Daoy (cell line): ENCODE data around the gene WDR55. TPM values are rescaled to one million over a fixed set of nuclear protein-coding genes. Genes with fewer than 3 reads are reported as not detected.
"Not testable (repeated sequence)": the region's sequence is repeated elsewhere in the genome, so short reads cannot be mapped to it uniquely, and the experiment has no call there.

Experiments used
- DNase-seq: peaks from one replicate; pipeline ENCODE4 v3.0.0-alpha.2; 2015; ENCODE audit warnings: low read depth
- total RNA-seq: library from RNA; depleted of rRNA; stranded (reverse); fragments of >200 nt; shearing (Covaris generic); gene quantifications from 2 replicates; pipeline ENCODE4 v1.2.3, GENCODE V29; 2014; rRNA removed

WDR55 gene, protein sequence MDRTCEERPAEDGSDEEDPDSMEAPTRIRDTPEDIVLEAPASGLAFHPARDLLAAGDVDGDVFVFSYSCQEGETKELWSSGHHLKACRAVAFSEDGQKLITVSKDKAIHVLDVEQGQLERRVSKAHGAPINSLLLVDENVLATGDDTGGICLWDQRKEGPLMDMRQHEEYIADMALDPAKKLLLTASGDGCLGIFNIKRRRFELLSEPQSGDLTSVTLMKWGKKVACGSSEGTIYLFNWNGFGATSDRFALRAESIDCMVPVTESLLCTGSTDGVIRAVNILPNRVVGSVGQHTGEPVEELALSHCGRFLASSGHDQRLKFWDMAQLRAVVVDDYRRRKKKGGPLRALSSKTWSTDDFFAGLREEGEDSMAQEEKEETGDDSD
- 16.8 and 22.5 TPM in 2 replicates for total RNA-seq

DNA sequence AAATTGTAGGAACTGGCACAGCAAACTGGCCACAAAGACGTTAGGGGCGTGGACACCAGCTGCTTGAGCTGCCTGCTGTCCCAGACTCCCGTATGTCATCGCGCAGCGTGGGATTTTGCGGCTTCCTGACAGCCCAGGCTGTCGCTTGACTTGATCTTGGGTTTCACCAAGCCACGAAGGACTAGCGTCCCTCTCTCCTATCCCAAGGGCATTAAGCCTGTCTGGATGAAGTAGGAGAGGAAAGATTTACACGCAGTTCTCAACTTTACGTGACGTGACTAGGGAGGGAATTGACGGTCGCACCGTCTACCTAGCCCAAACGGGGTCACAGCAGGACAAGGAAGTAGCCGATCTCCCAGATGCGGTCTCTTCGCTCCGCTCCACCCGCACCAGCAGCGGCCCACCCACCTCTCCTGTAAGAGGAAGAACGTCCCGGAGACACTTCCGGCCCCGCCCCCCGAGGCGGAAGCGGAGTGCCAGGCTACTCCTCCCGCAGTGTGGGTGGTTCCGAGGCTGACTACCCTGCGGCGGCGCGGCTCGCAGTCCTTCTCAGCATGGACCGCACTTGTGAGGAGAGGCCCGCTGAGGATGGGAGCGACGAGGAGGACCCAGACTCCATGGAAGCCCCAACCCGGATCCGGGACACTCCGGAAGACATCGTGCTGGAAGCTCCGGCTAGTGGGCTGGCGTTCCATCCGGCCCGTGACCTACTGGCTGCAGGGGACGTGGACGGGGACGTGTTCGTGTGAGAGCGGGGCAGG is at the start of gene WDR55:
Gene WDR55 (plus strand): TSS at position 546 of the 761 bp plus-strand sequence. CDS start 9 bp downstream, at position 555.
- DNase-seq, result peak; percentile 97

DNA sequence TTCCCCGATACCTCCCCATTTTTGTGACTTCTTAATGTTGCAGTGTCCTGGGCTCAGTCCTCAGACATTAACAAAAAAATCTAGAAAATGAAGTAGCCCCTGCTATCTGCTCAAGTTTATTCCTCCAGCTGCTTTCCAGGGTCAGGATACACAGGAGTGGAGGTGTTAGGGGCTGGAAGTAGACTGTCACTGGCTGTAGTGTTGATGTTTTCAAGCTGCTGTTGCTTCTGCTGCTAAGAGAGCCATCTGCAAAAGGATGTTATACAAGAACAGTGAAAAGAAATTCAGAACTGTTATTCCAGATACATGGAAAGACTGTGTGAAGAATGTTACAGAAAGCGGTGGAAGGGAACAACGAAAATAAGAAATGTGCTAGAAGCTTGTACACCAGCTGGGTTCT is 42.4 kb upstream of the WDR55 start:
- DNase-seq, result no peak

DNA sequence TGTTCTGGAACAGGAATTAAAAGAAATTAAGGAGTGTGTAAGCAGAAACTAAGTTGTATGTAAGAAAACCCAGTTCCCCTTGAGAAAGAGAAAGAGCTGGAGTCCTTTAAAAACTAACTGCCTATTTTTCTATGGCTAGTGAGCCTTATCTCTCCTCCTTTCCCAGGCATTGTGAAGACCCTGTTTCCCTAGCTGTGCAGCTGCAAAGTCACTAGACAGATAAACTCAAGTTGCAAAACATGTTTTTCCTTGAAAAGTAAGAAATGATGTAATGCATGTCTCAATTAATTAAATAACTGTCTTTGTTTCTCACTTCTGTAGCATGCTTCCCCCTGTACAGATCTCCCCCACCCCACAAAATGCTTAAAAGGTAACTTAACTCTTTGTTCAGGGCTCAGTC is 41.6 kb upstream of the WDR55 start:
- not testable (repeated sequence) for DNase-seq

DNA sequence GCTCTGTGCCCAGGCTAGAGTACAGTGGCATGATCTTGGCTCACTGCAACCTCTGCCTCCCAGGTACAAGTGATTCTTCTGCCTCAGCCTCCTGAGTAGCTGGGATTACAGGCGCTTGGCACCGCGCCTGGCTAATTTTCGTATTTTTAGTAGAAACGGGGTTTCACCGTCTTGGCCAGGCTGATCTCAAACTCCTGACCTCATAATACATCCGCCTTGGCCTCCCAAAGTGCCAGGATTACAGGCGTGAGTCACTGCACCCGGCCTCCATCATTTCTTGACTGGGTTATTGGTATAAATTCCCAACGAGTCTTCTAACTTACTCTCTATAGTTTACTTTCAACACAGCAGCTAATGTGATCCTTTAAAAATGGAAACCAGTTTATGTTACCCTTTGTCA is 39.8 kb upstream of the WDR55 start:
- peak; percentile 74 for DNase-seq

DNA sequence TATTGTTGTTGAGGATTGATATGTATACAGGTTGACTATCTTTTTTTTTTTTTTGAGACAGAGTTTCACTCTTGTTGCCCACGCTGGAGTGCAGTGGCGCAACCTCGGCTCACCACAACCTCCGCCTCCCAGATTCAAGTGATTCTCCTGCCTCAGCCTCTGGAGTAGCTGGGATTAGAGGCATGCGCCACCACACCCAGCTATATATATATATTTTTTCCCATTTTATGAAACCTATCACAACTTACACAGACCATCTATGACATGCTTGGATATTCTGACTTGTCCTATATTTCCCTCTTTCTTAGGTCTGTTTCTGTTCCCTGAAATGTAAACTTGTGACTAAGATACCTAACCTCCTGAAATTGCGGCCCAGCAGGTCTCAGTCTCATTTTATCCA is 36.7 kb upstream of the WDR55 start:
- no peak for DNase-seq

DNA sequence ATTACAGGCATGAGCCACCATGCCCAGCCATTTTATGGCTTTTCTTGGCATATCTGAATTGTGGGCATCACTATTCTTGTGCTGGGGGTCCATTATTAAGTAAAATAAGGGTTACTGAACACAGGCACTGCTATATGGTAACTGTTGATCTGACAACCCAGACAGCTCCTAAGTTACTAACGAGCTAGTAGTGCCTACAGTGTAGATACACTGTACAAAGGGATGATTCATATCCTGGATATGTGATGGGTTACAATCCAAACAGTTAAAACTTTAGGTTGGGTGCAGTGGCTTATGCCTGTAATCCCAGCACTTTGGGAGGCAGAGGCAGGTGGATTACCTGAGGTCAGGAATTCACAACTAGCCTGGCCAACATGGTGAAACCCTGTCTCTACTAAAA is 36.0 kb upstream of the WDR55 start:
- peak; percentile 31 for DNase-seq

DNA sequence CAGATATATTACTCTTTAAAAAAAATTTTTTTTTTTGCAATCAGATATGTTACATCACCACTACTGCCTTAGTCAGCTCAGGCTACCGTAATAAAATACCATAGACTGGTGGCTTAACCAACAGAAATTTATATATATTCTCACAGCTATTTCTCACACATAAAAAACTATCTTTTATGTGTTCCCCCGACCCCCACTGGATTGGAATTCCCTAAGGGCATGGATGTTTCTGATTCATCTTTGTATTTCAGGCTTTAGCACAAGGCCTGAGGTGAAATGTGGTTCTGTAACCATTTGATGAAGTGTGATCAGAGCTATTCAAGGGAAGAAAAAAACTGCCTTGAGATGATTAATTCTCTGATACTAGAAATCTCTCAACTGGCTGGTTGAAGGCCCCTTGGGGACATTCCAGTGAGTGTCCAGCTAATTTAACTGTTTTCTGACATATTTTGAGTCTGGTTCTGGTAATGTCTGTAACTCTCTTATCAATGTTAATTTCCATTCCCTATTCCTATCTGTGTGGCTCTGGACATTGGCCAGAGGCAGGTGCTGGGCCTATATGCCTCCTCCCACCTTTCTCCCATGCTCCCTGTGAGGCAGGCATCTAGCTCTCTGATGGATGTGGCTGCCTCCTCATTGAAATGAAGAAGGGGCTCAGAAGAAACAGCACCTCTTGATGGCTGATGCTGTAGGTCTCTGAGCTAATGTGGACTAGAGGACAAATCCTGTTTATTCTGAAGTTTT is 34.2 kb upstream of the WDR55 start:
- no peak for DNase-seq

DNA sequence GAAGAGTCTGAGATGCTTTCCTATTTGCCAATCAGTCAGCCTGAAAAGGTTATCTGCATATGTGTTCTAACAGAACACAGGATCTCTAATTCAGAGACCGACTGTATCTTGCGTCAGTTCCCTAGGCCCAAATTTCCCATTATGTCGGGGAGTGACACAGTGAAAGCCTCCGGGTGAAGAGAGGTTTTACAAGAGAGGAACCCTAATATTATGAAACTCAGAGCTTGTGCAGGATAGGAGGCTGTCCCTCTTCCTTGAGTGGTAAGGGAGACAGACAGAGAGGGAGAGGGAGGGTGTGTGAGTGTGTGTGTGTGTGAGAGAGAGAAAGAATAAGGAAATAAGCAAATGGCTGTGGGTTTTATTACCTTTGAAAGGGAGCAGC is 33.7 kb upstream of the WDR55 start:
- DNase-seq, result no peak

DNA sequence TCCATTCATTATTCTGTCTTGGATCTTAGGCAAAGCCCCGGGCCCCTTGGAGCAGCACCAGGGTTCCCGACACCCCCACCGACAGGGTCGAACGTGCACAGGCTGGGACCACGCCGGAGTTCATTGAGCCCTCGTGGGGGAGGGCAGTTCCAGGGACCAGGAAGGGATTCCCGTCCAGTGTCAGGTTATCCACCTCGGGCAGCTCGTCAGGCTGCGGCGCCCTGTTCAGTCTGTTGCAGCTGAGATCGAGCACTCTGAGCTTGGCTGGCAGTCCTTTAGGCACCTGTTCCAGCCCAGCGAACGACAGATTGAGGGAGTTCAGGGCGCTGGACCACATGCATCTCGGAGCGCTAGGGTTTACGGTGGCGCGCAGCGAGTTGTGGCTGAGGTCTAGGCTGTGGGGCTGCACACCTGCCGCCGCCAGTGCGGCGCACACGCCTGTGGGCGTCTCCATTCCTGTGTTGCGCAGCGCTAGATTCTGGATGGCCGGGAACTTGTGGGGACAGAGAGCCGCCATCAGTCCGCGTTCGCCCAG is 32.8 kb upstream of the WDR55 start:
- DNase-seq, result no peak

DNA sequence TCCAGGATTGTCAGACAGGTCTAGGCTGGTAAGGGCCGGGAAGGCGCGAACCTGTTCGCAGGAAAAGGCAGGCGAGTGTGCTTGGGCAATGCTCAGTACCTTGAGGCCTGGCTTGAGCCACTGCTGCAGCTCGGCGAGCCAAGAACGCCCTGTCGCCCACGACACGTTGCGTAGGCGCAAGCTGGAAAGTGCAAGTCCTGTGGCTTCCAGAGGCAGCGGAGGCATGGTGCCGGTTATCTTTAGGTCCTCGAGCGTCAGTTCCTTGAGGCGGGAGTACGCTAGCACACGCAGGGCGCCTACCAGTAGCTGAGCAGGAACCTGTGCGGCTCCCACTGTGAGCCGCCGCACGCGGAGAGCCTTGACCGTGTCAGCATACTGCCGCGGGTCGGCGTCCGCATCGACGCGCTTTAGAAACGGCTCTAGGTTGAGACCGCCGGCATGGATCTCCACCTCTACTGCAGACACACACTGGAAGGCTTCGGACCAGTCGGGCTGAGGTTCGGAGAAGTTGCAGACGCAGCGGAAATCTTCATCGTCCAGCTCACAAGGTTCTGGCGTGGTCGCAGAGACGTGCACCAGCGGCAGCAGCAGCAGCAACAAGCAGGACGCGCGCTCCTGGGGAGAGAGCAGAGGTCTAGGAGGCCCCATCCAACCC is 32.2 kb upstream of the WDR55 start:
- no peak for DNase-seq

DNA sequence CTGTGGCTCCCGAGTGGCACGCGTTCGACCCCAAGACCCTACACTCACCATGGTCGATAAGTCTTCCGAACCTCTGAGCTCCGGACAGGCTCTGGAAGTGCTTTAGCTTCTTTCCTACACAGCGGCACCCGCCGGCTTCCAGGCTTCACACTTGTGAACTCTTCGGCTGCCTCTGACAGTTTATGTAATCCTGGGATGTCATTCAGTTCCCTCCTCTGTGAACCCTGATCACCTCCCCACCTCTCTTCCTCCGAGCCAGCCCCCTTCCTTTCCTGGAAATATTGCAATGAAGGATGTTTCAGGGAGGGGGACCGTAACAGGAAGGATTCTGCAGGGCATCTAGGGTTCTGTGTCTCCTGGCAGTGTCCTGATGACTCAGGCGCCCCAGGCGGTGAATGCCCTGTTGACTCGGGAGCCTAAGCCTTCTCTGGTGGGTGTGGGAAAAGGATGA is 31.7 kb upstream of the WDR55 start, which contains the start of gene CD14:
Gene CD14 (minus strand): TSS at position 155 of the 451 bp plus-strand sequence. CDS start 104 bp downstream, at position 51.
- DNase-seq, result peak; percentile 58

DNA sequence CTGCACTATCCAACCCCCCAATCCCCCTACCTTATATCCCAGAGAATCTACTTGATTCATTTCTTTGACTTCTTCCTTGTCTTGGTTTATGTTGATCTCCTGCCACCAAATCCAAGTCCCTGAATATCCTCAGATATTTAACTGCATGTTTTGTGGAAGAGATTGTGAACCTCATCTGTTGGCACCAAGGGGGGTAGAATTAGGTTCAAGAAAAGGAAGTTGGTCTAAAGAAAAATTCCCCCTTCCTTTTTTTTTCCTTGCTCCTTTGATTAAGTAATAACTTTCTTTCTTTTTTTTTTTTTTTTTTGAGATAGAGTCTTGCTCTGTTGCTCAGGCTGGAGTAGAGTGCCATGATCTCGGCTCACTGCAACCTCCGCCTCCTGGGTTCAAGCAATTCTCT is 31.2 kb upstream of the WDR55 start:
- no peak for DNase-seq

DNA sequence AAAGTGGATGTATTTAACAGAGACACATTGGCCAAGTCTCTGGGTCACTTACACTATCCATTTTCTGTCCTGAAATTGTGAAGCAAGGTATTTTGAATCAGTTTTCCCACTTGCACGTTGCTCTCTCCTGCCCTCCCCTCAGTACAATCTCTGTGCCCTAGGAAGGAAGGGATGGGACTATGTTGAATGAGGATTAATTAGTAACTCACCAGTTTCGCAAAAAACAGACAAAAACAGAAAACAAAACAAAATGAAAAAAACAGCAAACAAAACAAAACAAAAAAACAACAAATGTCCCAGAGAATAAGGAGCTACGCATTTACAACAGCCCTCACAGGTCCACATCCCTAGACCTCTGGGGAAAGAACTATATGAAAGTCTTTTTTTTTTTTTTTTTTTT is 30.6 kb upstream of the WDR55 start:
- no peak for DNase-seq

DNA sequence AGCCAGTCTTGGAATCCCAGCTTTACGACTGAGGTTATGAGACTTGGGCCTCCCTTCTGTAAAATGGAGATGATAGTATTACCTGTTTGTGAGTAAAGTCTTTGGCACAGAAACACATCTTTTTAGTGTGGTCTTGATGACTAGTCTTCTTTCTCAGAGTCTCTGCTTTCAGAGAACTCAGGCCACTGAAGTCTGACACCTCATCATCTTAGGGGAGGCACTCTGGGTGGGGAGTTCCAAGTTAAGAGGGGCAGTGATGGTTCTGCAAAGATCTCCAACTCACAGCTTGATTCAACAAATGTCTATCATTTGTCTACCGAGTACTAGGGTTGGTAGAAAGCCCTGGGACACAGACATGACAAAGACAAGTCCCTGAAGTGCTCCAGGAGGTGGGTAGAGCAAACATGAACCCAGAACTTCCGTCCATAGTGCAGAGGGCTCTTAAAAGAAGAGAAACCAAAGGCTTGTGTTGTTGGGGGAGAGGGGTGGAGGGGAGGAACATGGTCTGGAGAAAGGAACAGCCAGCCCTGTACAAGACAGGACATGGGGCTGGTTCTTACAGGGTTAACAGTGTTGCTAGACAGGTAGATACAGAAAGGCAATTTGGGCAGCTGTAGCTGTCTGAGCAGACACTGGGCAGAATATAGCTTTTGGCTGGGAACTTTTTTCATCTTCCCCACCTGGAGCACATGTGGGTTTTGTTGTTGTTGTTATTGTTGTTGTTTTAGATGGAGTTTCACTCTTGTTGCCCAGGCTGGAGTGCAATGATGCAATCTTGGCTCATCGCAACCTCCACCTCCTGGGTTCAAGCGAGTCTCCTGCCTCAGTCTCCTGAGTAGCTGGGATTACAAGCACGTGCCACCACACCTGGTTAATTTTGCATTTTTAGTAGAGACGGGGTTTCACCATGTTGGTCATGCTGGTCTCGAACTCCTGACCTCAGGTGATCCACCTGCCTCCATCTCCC is 29.1 kb upstream of the WDR55 start:
- no peak for DNase-seq

DNA sequence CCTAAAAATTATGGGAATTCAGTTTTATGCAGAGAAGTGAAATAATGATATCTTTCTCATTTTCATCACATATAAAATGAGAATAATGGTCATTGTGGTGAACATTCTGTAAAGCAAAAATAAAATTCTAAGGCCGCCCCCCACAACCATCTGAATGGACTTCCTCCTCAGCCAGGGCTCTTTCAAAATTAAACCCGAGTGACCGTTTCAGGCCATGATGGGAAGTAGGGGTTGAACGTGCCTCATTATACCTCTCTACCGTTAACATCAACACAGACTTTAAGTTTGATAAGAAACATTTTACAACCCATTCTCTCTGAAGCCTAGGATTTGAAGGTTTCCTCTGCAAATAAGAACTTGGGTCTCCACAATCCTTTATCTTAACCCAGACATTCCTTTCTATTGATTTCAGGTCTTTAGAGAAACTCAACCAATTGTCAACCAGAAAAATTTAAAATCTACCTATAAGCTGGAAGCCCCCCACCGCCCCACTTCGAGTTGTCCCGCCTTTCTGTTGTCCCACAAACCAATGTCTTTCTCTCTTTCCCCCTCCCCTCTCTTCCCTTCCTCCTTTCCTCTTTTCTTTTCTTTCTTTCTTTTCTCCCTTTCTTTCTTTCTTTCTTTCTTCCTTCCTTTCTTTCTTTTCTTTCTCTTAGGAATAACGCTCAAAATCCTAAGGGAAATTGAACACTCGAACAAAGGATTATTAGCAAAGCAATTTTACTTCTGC is 27.2 kb upstream of the WDR55 start:
- no peak for DNase-seq

DNA sequence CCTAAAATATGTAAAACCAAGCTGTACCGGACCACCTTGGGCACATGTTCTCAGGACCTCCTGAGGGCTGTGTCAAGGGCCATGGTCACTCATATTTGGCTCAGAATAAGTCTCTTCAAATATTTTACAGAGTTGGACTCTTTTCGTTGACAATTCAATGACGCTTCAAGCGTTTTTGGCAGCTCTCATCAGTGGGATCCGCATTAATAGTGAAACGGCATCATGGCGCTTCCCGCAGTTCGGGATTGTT is 25.9 kb upstream of the WDR55 start:
- DNase-seq, result not testable (repeated sequence)

DNA sequence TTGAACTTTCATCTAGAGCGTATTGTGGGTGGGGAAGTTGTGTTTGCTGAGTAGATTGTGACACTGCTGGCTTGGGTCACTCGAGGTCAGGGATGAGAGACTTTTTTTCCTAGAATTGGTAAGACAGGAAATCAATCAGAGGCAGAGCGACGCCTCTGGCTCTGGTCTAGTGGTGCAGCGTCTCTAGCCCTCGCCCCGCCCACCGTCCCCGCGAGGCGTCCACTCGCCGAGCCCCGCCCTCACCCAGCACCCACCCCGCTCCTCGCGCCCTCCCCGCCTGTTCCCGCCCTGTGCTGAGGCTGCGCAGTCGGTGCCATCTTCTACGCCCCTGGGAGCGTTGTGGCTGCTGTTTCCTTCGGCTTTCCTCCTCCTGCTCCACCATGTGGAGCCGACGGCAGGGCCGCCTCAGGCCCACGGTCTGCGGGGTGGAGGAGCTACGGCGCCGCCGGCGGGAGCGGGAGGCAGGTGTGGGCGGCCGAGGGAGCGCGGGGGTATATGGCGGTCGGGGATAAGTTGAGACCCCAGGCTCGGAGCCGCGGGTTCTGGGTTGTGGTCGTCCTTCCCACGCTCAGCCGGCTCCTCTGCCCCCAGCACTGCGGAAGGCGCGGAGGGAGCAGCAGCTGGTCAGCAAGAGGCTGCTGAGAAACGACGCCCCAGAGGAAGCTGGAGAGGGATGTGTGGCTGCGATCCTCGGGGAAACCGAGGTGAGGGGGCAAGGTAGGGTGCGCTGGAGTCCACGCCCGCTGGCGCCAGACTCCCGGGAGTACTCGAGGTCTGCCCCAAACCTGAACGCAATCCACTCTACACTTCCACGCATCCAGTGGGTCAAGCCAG is 25.3 kb upstream of the WDR55 start, which contains the start of gene TMCO6:
Gene TMCO6 (plus strand): TSS at position 304 of the 834 bp plus-strand sequence. CDS start 77 bp downstream, at position 381.
- peak; percentile 99 for DNase-seq

DNA sequence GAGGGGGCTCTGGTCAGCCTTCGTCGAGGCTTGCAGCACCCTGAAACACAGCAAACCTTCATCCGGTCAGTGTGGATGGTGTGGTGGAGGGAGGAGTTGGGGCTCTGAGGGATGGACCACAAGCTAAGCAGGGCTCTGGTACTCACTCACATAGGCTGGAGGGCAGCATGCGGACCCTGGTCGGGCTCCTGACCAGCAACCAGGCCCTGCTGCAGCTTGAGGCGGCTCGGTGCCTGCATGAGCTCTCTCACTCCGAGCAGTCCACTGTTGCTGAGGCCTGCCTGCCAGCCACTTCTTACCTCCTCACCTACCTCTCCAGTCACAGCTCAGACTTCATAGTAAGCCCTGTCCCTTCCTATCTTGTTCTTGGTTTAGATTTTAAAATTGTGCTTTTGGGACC is 23.0 kb upstream of the WDR55 start:
- DNase-seq, result no peak

DNA sequence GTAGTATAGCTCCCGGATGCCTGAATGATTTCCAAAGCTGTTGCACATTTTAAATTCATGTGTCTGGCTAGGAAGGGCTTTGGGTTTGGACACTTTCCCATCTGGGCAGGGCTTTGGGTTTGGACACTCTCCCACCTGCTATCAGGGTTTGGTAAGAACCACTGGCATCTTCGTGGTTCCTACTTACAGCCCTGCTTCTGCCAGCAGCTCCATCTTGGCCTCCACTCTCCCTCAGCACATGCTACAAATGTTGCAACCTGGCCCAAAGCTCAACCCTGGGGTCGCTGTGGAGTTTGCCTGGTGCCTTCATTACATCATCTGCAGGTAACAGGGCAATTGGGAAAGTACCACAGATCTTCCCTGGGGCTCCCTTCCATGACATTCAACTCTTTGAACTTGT is 22.0 kb upstream of the WDR55 start:
- no peak for DNase-seq
